Nephron (organoid): ENCODE results near the gene NHS.

Experiments
- H3K27ac Mint-ChIP-seq, 3 experiments: 2 replicates each; pipeline ENCODE4 v1.8.0; 2020; ENCODE audit warnings: mixed read lengths in 3 of 3, mild to moderate bottlenecking in 2 of 3, moderate library complexity in 1 of 3
- H3K27me3 Mint-ChIP-seq: 2 replicates; pipeline ENCODE4 v1.8.0; 2021; ENCODE audit warnings: low read depth, mild to moderate bottlenecking, moderate library complexity, mixed read lengths
- H3K36me3 Mint-ChIP-seq: 2 replicates; pipeline ENCODE4 v1.8.0; 2020; ENCODE audit warnings: low read depth, mixed read lengths
- H3K4me1 Mint-ChIP-seq: 2 replicates; pipeline ENCODE4 v1.8.0; 2020; ENCODE audit warnings: mixed read lengths
- H3K4me3 Mint-ChIP-seq, 3 experiments: 2 replicates each; pipeline ENCODE4 v1.8.0; 2020; ENCODE audit warnings: mild to moderate bottlenecking in 3 of 3, mixed read lengths in 3 of 3, moderate library complexity in 2 of 3
- H3K9me3 Mint-ChIP-seq: 2 replicates; pipeline ENCODE4 v1.8.0; 2020; ENCODE audit warnings: mixed read lengths
- TF ChIP-seq, protein P1 (sequence below), 3 experiments: fragments of 200-600 bp; sonication (generic); IDR thresholded peaks; one replicate each; pipeline ENCODE4 v1.5.0; 2021; ENCODE audit warnings: antibody characterized with exemption in 3 of 3; ENCODE audit not compliant: unreplicated experiment in 3 of 3

Gene NHS

DNA sequence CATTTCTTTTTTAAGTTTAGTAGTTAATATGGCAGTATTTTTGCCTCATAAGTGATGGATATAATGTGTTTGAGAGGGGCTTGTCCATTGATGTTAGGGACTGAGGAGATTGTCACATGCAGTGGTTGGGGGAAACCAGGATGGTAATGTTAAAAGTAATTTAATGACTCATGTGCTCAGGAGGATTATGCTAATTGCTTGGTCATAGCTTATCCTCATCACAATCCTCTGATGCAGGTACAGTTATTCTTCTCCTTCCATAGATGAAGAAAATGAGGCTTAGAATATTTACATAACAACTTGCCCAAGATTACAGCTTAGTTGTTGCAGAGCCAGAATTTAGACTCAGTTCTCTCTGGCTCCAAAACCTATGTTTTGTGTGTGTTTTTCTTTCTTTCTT, 267.9 kb downstream of the NHS start:
- TF ChIP-seq, protein P1, sequence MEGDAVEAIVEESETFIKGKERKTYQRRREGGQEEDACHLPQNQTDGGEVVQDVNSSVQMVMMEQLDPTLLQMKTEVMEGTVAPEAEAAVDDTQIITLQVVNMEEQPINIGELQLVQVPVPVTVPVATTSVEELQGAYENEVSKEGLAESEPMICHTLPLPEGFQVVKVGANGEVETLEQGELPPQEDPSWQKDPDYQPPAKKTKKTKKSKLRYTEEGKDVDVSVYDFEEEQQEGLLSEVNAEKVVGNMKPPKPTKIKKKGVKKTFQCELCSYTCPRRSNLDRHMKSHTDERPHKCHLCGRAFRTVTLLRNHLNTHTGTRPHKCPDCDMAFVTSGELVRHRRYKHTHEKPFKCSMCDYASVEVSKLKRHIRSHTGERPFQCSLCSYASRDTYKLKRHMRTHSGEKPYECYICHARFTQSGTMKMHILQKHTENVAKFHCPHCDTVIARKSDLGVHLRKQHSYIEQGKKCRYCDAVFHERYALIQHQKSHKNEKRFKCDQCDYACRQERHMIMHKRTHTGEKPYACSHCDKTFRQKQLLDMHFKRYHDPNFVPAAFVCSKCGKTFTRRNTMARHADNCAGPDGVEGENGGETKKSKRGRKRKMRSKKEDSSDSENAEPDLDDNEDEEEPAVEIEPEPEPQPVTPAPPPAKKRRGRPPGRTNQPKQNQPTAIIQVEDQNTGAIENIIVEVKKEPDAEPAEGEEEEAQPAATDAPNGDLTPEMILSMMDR (IDR thresholded peaks at IDR 0.05; ENCODE audit: unreplicated experiment in 3 of 3), result no peak
- peaks cover 4% of the 10 kb centered on the region for H3K27me3 Mint-ChIP-seq
- peak overlapping the region in 1 of 3 experiments; percentile 49 for H3K27ac Mint-ChIP-seq
- no peak overlapping the region for H3K4me3 Mint-ChIP-seq
- no peaks in the 10 kb centered on the region for H3K9me3 Mint-ChIP-seq
- H3K4me1 Mint-ChIP-seq, result peaks cover 58% of the 10 kb centered on the region
- H3K36me3 Mint-ChIP-seq, result peaks cover 10% of the 10 kb centered on the region

DNA sequence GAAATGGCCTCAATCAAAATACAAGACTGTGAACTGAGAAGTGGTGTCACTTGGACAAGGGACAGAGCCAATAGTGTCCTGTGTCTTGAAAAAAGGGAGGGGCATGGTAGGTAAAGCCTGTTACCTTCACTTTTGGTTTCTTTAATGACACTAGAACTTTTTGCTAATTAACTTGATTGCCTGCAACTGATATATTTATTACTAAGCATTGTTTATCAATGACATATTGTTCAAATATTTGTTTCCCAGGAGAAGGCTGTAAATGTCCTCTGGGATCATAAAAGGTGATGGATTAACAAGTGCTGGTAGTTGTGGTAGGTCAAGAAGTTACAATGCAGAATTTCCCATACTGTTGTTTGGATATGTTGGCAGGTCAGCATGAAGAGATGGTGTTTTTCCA, 268.5 kb downstream of the NHS start:
- H3K36me3 Mint-ChIP-seq, result peaks cover 10% of the 10 kb centered on the region
- H3K4me1 Mint-ChIP-seq, result peaks cover 58% of the 10 kb centered on the region
- TF ChIP-seq, protein P1 (IDR thresholded peaks at IDR 0.05; ENCODE audit: unreplicated experiment in 3 of 3), result no peak
- H3K4me3 Mint-ChIP-seq, result no peak overlapping the region
- H3K27ac Mint-ChIP-seq, result no peak overlapping the region
- H3K9me3 Mint-ChIP-seq, result no peaks in the 10 kb centered on the region
- peaks cover 4% of the 10 kb centered on the region for H3K27me3 Mint-ChIP-seq

DNA sequence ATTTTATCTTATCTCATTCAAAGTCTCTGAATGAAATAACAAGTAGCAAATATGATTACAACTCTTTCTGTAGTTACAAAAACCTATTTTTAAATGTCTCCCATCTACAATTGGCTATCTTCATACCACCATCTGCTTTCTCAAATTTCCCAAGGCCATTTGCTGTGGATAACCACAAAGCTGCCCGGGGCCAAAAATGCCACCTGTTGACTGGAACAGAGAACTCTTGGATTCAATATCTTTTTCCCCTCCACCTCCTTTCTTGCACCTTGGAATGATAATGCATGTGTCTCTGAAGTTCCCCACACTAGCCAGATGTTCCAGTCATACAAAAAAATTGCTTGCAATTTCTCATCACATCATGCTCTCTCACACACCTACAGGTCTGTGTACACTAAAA, 269.0 kb downstream of the NHS start:
- H3K36me3 Mint-ChIP-seq, result peaks cover 10% of the 10 kb centered on the region
- H3K27ac Mint-ChIP-seq, result no peak overlapping the region
- H3K4me1 Mint-ChIP-seq, result peaks cover 60% of the 10 kb centered on the region
- no peak overlapping the region for H3K4me3 Mint-ChIP-seq
- H3K27me3 Mint-ChIP-seq, result peaks cover 4% of the 10 kb centered on the region
- TF ChIP-seq, protein P1 (IDR thresholded peaks at IDR 0.05; ENCODE audit: unreplicated experiment in 3 of 3), result no peak
- H3K9me3 Mint-ChIP-seq, result no peaks in the 10 kb centered on the region

DNA sequence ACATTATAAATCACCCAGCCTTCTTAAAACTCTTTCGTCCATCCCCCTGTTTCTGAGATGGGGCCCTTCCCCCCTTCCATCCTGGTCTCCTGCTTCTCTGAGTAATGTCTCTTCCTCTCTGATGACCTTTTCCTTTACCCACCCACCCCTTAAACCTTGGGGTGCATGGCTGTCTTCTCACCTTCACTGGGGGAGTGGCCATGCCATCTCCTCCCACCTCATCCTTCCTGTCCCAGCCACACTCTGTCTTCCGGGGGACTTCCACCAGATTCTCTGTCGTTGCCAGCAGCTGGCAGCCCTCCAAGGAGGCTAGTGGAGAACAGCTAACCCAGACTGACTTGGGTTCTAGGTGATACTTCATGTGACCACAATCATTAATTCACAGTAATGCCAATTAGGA, 279.1 kb downstream of the NHS start:
- peaks cover 3% of the 10 kb centered on the region for H3K36me3 Mint-ChIP-seq
- H3K27me3 Mint-ChIP-seq, result peaks cover 54% of the 10 kb centered on the region
- H3K4me1 Mint-ChIP-seq, result peaks cover 36% of the 10 kb centered on the region
- TF ChIP-seq, protein P1 (IDR thresholded peaks at IDR 0.05; ENCODE audit: unreplicated experiment in 3 of 3), result no peak
- no peaks in the 10 kb centered on the region for H3K9me3 Mint-ChIP-seq
- H3K27ac Mint-ChIP-seq, result no peak overlapping the region
- no peak overlapping the region for H3K4me3 Mint-ChIP-seq

DNA sequence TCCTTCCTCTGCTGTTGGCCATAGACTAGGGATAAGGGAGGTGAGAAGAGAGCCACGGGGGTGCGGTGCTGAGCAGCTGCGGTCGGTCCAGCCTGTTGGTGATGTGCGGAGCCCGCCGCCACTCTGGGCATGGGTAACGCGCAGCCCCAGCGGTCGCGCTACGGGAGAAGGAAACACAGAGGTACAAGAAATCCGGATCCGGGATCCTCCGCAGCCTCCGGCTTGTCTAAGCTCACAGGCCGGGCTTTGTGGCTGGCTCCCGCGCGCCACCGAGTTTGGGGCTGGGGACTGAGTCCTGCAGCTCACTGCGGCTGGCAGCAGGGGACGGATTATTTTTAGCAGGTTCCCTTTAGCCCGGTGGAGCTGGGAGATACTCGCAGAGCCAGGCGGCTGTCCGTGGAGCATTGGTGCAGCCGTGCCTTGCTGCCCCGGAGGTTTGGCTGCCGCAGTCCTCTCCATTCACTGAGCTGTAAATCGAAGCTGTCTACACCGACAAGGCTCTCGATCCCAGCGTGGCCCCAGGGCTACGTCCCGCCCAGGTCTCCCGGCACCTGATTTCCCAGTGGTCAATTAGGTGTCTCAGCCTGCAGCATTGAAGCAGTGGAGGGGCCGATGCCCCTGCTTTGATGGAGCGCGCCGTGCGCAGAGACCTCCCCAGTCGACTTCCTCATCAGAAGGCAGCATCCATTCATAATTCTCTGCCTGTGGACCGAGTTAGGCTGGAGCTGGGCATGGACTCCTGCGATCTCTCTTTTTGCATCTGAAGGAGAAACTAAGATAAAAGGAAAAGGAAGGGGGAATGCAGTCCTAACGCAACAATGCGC, 280.4 kb downstream of the NHS start:
- peaks cover 34% of the 10 kb centered on the region for H3K4me1 Mint-ChIP-seq
- TF ChIP-seq, protein P1 (IDR thresholded peaks at IDR 0.05; ENCODE audit: unreplicated experiment in 3 of 3), result no peak
- H3K36me3 Mint-ChIP-seq, result no peaks in the 10 kb centered on the region
- peak overlapping the region; percentile 13 to 38 (median 27) for H3K27ac Mint-ChIP-seq
- peak overlapping the region; percentile 82 to 89 (median 83) for H3K4me3 Mint-ChIP-seq
- peaks cover 54% of the 10 kb centered on the region for H3K27me3 Mint-ChIP-seq
- no peaks in the 10 kb centered on the region for H3K9me3 Mint-ChIP-seq

DNA sequence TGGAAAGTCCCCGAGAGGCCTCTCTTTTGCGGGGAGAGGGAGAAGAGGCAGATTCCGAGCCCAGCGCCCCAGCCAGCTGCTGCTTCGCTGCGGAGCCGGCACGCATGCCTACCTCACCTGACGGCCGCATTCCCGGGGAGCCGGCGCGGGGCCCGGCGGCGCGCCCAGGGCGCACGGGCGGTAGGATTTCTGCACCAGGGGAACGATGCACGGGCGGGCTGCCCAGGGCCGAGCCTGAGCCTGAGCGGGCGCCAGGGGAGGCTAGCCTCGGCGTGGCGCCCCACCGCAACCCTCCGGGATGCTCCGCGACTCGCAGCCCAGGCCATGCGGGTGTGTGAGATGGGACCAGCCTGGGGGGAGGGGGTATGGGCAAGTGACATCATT, 281.0 kb downstream of the NHS start:
- Mint-ChIP-seq H3K27ac (peak overlapping the region in 2 of 3 experiments; percentile 13 to 38), H3K4me1 (peaks cover 34% of the 10 kb centered on the region), H3K27me3 (peaks cover 52% of the 10 kb centered on the region), H3K9me3 (no peaks in the 10 kb centered on the region), H3K36me3 (no peaks in the 10 kb centered on the region), H3K4me3 (peak overlapping the region; percentile 82 to 89 (median 83))
- TF ChIP-seq, protein P1 (IDR thresholded peaks at IDR 0.05; ENCODE audit: unreplicated experiment in 3 of 3), result no peak
